K562 (cell line): ENCODE results near the gene ERVFRD-1. TPM values are rescaled to one million over a fixed set of nuclear protein-coding genes. Genes with fewer than 3 reads are reported as not detected.

Experiments
- CAMTA2 ChIP-seq: fragments of 250-450 bp; sonication (Bioruptor Pico); conservative IDR thresholded peaks from 2 replicates; pipeline ENCODE4 v1.5.1; 2022
- CGGBP1 ChIP-seq: fragments of 250-450 bp; sonication (Bioruptor Pico); IDR thresholded peaks from 2 replicates; pipeline ENCODE4 v1.9.0; 2021; ENCODE audit warnings: mild to moderate bottlenecking
- DEAF1 ChIP-seq: fragments of 450-650 bp; formaldehyde crosslinking; IDR thresholded peaks from 2 replicates; pipeline ENCODE4 v1.4.0; 2020; ENCODE audit warnings: mild to moderate bottlenecking, moderate library complexity
- DPF2 ChIP-seq: fragments of 450-650 bp; IDR thresholded peaks from 2 replicates; pipeline ENCODE4 v1.6.1; 2016
- ERF ChIP-seq: fragments of 450-650 bp; formaldehyde crosslinking; IDR thresholded peaks from 2 replicates; pipeline ENCODE4 v1.4.0; 2020; ENCODE audit warnings: mild to moderate bottlenecking, mixed read lengths
- FOXP4 ChIP-seq: sonication (generic); formaldehyde crosslinking; IDR thresholded peaks from 2 replicates; pipeline ENCODE4 v1.8.0; 2022; ENCODE audit warnings: mild to moderate bottlenecking, missing genetic modification reagents, borderline replicate concordance
- GABPA ChIP-seq: fragments of 200-800 bp; sonication (Bioruptor generic); conservative IDR thresholded peaks from 2 replicates; pipeline ENCODE4 v1.6.1; 2016; ENCODE audit warnings: low read depth, missing genetic modification characterization, missing compliant biosample characterization
- HES1 ChIP-seq: fragments of 450-650 bp; IDR thresholded peaks from 2 replicates; pipeline ENCODE4 v1.6.1; 2016; ENCODE audit warnings: low read depth, mild to moderate bottlenecking, moderate library complexity
- HOXB6 ChIP-seq: fragments of 250-450 bp; sonication (Bioruptor Pico); IDR thresholded peaks from 2 replicates; pipeline ENCODE4 v1.5.1; 2022; ENCODE audit warnings: mild to moderate bottlenecking, borderline replicate concordance
- MAFK ChIP-seq: IDR thresholded peaks from 2 replicates; pipeline ENCODE4 v1.6.1; 2011; ENCODE audit warnings: low read length, improper control_type of control experiment
- MCM3 ChIP-seq: fragments of 450-650 bp; IDR thresholded peaks from 2 replicates; pipeline ENCODE4 v1.6.1; 2016
- MEF2D ChIP-seq: conservative IDR thresholded peaks from 2 replicates; pipeline ENCODE4 v1.6.1; 2016; ENCODE audit warnings: low read depth, missing genetic modification characterization, missing compliant biosample characterization
- MTA2 ChIP-seq: fragments of 450-650 bp; IDR thresholded peaks from 2 replicates; pipeline ENCODE4 v1.6.1; 2016; ENCODE audit warnings: low read depth
- PHF21A ChIP-seq: fragments of 450-650 bp; IDR thresholded peaks from 2 replicates; pipeline ENCODE4 v1.6.1; 2017; ENCODE audit warnings: low read depth, borderline replicate concordance
- POLR2AphosphoS5 ChIP-seq: IDR thresholded peaks from 2 replicates; pipeline ENCODE4 v1.6.1; 2011; ENCODE audit warnings: mild to moderate bottlenecking, low read depth, low read length, moderate library complexity; ENCODE audit not compliant: control insufficient read depth, insufficient read depth
- POLR2B ChIP-seq: fragments of 450-650 bp; IDR thresholded peaks from 2 replicates; pipeline ENCODE4 v1.6.1; 2018; ENCODE audit warnings: low read depth; ENCODE audit not compliant: partially characterized antibody
- SMARCA4 ChIP-seq: fragments of 450-650 bp; IDR thresholded peaks from 2 replicates; pipeline ENCODE4 v1.6.1; 2016
- SMARCC2 ChIP-seq: fragments of 450-650 bp; IDR thresholded peaks from 2 replicates; pipeline ENCODE4 v1.6.1; 2017; ENCODE audit warnings: antibody characterized with exemption, moderate library complexity, mild to moderate bottlenecking, low read depth
- SMARCE1 ChIP-seq: fragments of 450-650 bp; IDR thresholded peaks from 2 replicates; pipeline ENCODE4 v1.7.1; 2016; ENCODE audit warnings: mild to moderate bottlenecking
- USF1 ChIP-seq: sonication (generic); formaldehyde crosslinking; IDR thresholded peaks from 2 replicates; pipeline ENCODE4 v1.9.0; 2022; ENCODE audit warnings: mild to moderate bottlenecking, missing genetic modification reagents
- USF2 ChIP-seq: sonication (generic); formaldehyde crosslinking; IDR thresholded peaks from 2 replicates; pipeline ENCODE4 v1.5.0; 2020; ENCODE audit warnings: missing genetic modification reagents
- YY1 ChIP-seq, 3 experiments: IDR thresholded peaks; 2 replicates each; pipeline ENCODE4 v1.6.1; 2011; ENCODE audit warnings: low read length in 2 of 3, mild to moderate bottlenecking in 2 of 3, moderate library complexity in 2 of 3, borderline replicate concordance in 1 of 3, control low read depth in 1 of 3, low read depth in 1 of 3; ENCODE audit not compliant: insufficient read depth in 3 of 3, insufficient replicate concordance in 2 of 3, control insufficient read depth in 1 of 3, insufficient read length in 1 of 3; ENCODE audit errors: extremely low read depth in 1 of 3
- ZC3H8 ChIP-seq: fragments of 450-650 bp; IDR thresholded peaks from 2 replicates; pipeline ENCODE4 v1.6.1; 2017
- ZNF24 ChIP-seq: fragments of 450-650 bp; IDR thresholded peaks from 2 replicates; pipeline ENCODE4 v1.6.1; 2016
- ZNF41 ChIP-seq: fragments of 250-450 bp; sonication (Bioruptor Pico); conservative IDR thresholded peaks from 2 replicates; pipeline ENCODE4 v1.4.0; 2020; ENCODE audit warnings: mild to moderate bottlenecking
- polyA plus RNA-seq, 8 experiments: library from polyadenylated mRNA; depleted of rRNA in 4 of 8; stranded (reverse) in 5 of 8; unstranded in 3 of 8; fragments of >200 nt; fragmentation: Nextera tagmentation in 2 of 8; fragmentation: Illumina TruSeq in 1 of 8; extraction: Ambion mirVana in 2 of 8; extraction: Trizol in 1 of 8; gene quantifications; 2 replicates each; pipeline versions ENCODE4 v1.2.1 to v1.2.3, GENCODE V29; 2011 to 2014; ENCODE audit warnings: inconsistent platforms in 1 of 8, missing spikeins in 1 of 8
- total RNA-seq, 7 experiments: library from RNA; depleted of rRNA in 6 of 7; stranded (reverse); fragments of >200 nt in 6 of 7; fragmentation: Illumina TruSeq in 2 of 7; extraction: Trizol in 2 of 7; gene quantifications; 2 replicates each; pipeline versions ENCODE4 v1.2.1 to v1.2.3, GENCODE V29; 2011 to 2021; ENCODE audit warnings: low replicate concordance in 1 of 7

ERVFRD-1 gene
- total and polyA plus RNA-seq, 9 of the 15 experiments (the other 6 are each of a cell fraction or from before 2014, with no cell fraction given): 0.05 to 0.14 (median 0.09) TPM; not detected in 2

GRCh38 chr6:11094411-11094851 lies 17.1 kb downstream of the ERVFRD-1 start (continued):
- TF ChIP-seq USF2 (CRISPR knock-in tag) (no peak), USF1 (no peak), SMARCE1 (0 out of 2 replicates have a peak, but pooled peaks have one; percentile 43), GABPA (tag) (no peak), FOXP4 (CRISPR knock-in tag) (no peak), SMARCC2 (no peak), ERF (CRISPR knock-in tag) (no peak), DPF2 (0 out of 2 replicates have a peak, but pooled peaks have one; percentile 37), SMARCA4 (peak; percentile 36; the same call in 1 of the 2 replicates), MCM3 (no peak), HOXB6 (CRISPR knock-in tag) (no peak), ZNF41 (CRISPR knock-in tag) (no peak), MTA2 (no peak), PHF21A (peak; percentile 71; the same call in 1 of the 2 replicates), CAMTA2 (CRISPR knock-in tag) (no peak), POLR2B (no peak), ZC3H8 (no peak), MEF2D (tag) (no peak), MAFK (no peak), HES1 (0 out of 2 replicates have a peak, but pooled peaks have one; percentile 16), CGGBP1 (CRISPR knock-in tag) (no peak), ZNF24 (no peak), DEAF1 (CRISPR knock-in tag) (no peak), YY1 (IDR thresholded peaks at IDR 0.05; ENCODE audit: borderline replicate concordance in 1 of 3, control insufficient read depth in 1 of 3, extremely low read depth in 1 of 3, insufficient read depth in 3 of 3, insufficient read length in 1 of 3, insufficient replicate concordance in 2 of 3, low read depth in 1 of 3, low read length in 2 of 3) (peak in 1 of 3 experiments; percentile 45), POLR2AphosphoS5 (no peak)
